ENCODE data around the gene STAG2.

The STAG2 gene

DNA sequence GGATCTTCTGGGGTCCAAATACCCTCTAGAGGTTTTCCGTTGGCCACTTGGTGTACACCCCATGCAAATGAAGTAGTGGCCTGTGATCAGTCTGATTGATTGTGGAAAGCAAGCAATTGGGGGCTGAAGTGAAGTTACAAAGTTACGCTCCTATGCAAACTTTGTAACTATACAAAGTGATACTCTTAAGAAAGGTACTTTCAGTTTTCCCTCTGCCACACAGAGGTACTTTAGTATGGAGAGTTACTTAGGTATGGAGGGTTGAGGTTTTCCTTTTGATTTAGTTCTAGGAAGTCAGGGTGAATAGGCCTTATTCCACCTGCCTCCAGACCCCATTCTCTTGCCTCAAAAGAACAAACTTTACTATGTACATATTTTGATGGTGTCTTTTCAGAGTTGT, 28.7 kb downstream of the STAG2 start:
- DNase-seq (ENCODE audit: insufficient read length, low spot score) (no peak), FAIRE-seq (no peak)
- no peak for TF ChIP-seq CTCF (IDR thresholded peaks at IDR 0.05; ENCODE audit: insufficient read depth, missing control alignments)

- no peak for FAIRE-seq
- no peak for DNase-seq (ENCODE audit: insufficient read length, low spot score)
- no peak for TF ChIP-seq CTCF (IDR thresholded peaks at IDR 0.05; ENCODE audit: insufficient read depth, missing control alignments)
Observed at GRCh38 chrX:123990602-123991001, 29.1 kb downstream of the STAG2 start.

DNA sequence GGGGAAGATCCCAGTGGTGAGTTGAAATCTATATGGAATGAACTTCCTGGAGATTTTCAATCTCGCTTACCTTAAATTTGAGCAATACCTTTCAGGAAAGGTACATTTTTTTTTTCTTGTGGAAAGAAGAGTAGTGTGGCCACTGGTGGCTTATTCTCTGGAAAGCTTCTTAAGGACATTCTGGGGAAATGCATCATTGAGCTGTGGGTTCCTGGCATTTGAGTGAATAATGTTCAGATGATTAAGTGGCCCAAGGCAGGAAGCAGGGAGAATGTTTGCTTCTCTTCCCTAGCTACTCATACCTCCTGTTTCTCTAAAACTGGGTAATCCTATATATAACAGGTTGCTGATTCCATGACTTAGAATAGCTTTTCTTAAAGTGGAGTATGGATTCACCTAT, 31.8 kb downstream of the STAG2 start:
- FAIRE-seq (no peak), DNase-seq (ENCODE audit: insufficient read length, low spot score) (no peak)
- no peak for TF ChIP-seq CTCF (IDR thresholded peaks at IDR 0.05; ENCODE audit: insufficient read depth, missing control alignments)

DNA sequence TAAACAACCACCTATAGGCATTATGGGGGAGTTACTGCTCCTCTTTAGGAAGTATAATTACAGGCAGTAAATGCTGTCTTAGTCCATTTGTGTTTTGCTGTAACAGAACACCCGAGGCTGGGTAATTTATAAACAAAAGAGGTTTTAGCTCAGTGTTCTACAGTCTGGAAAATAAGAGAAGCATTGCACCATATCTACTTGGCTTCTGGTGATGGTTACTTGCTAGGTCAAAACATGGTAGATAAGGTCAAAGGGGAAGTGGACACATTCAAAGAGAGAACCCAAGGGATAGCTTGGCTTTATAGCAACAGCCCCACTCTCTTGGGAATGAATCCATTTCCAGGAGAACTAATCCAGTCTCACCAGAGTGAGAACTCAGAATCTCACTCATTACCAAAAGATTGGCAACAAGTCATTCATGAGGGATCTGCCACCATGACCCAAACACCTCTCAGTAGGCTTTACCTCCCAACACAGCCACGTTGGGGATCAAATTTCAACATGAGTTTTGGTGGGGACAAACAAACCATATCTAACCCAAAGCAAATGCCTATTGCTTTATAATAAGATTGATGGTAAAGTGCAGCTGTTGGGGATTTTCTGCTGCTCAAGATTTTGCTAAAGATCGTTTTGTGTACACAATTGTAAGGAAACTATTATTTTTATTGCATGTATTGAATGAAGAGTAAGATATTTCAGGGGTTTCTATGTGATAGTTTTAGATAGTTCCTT, 32.6 kb downstream of the STAG2 start:
- no peak for TF ChIP-seq CTCF (IDR thresholded peaks at IDR 0.05; ENCODE audit: insufficient read depth, missing control alignments)
- no peak for DNase-seq (ENCODE audit: insufficient read length, low spot score)
- FAIRE-seq, result no peak

DNA sequence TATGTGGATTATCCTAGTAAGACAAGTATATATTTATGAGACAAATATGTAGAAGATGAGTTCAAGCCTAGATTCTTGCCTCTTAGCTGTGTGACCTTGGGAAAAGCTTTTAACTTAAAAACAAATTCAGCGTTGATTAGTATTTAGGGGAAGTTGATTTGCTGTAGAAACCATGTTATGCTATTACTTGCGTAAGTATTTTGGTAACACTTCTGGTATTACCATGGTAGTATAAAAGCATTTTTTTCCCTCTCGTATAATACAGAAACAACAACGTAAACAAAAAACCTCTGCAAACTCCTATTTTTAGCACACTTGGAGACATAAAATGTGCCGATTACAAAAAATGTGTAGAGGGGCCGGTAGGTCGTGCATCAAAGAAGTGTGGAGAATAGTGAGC, 33.2 kb downstream of the STAG2 start:
- no peak for TF ChIP-seq CTCF (IDR thresholded peaks at IDR 0.05; ENCODE audit: insufficient read depth, missing control alignments)
- FAIRE-seq, result no peak
- no peak for DNase-seq (ENCODE audit: insufficient read length, low spot score)

DNA sequence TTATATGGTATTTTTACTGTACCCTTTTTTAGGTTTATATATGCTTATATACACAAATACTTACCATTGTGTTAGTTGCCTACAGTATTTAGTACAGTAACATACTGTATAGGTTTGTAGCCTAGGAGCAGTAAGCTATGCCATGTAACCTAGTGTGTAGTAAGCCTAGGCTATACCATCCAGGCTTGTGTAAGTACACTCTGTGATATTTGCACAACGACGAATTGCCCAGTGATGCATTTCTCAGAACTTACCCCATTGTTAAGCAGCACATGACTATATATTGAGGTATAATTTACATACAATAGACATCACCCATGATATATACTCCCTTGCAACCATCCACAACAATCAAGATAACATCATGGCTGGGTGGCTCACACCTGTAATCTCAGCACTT, 40.1 kb downstream of the STAG2 start:
- no peak for TF ChIP-seq CTCF (IDR thresholded peaks at IDR 0.05; ENCODE audit: insufficient read depth, missing control alignments)
- no peak for FAIRE-seq

DNA sequence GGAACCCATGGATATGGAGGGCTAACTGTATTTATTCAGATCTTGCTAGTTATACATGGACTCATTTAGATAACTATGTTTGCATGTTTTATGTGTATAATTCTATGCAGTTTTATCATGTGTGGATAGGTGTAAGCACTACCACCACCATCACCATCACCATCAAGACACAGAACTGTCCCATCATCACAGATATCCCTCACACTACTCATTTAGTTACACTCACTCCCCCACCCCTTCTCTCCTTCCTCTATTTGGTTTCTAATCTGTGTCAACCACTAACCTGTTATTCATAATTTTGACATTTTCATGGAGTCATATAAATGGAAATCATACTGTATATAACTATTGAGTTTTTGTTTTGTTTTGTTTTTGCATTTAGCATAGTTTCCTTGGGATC, 43.7 kb downstream of the STAG2 start:
- no peak for FAIRE-seq
- DNase-seq (ENCODE audit: insufficient read length, low spot score), result no peak
- TF ChIP-seq CTCF (IDR thresholded peaks at IDR 0.05; ENCODE audit: insufficient read depth, missing control alignments), result no peak

More for the DNA sequence above, 40.1 kb downstream of the STAG2 start:
- no peak for DNase-seq (ENCODE audit: insufficient read length, low spot score)
